Endothelial cell of umbilical vein (primary cell): ENCODE results near the gene BRAT1. TPM values are rescaled to one million over a fixed set of nuclear protein-coding genes. Genes with fewer than 3 reads are reported as not detected.

Experiments used
- BruUV-seq: library from RNA; stranded (reverse); fragments of 400-500 nt; replicated peaks from 2 replicates; lab custom pipeline; 2021; lab: Mats Ljungman, UMichigan
- CTCF ChIA-PET: fragments of 300-600, 350-600 bp; sonication (Branson Sonifier 250); formaldehyde crosslinking; loops from one replicate; lab custom pipeline; 2021; ENCODE audit warnings: antibody characterized with exemption, inconsistent platforms; lab: Charles Lee
- POLR2A ChIA-PET: fragments of 300-600, 350-600 bp; sonication (Branson Sonifier 250); formaldehyde crosslinking; loops from one replicate; lab custom pipeline; 2021; ENCODE audit warnings: antibody characterized with exemption, inconsistent platforms; lab: Charles Lee
- DNase-seq: peaks from one replicate; pipeline ENCODE4 v3.0.0-alpha.2; 2011; ENCODE audit warnings: low read depth, low spot score
- FAIRE-seq: peaks from 2 replicates; lab custom pipeline; 2011; peaks lifted over from hg19 to GRCh38; lab: Jason Lieb, UNC
- H2AFZ ChIP-seq: 2 replicates; pipeline ENCODE4 v1.6.0; 2012; ENCODE audit warnings: low read depth, low read length, control low read depth, inconsistent platforms
- H3K27ac ChIP-seq: 2 replicates; pipeline ENCODE4 v1.5.1; 2011; ENCODE audit warnings: low read depth, mild to moderate bottlenecking, control low read depth, low read length, moderate library complexity; ENCODE audit not compliant: insufficient read depth
- H3K27me3 ChIP-seq, 2 experiments: 2 replicates each; pipeline versions ENCODE4 v1.6.0 to v1.6.1; 2011; ENCODE audit warnings: low read length in 2 of 2, mixed read lengths in 1 of 2; ENCODE audit not compliant: control insufficient read depth in 2 of 2, insufficient read depth in 2 of 2
- H3K36me3 ChIP-seq, 2 experiments: 2 replicates in 1 of 2; 3 replicates in 1 of 2; pipeline ENCODE4 v1.5.1; 2011; ENCODE audit warnings: low read length in 2 of 2, mild to moderate bottlenecking in 1 of 2, moderate library complexity in 1 of 2; ENCODE audit not compliant: control insufficient read depth in 2 of 2, insufficient read depth in 2 of 2; ENCODE audit errors: extremely low read depth in 1 of 2
- H3K4me1 ChIP-seq: 3 replicates; pipeline ENCODE4 v1.5.1; 2011; ENCODE audit warnings: mild to moderate bottlenecking, low read length; ENCODE audit not compliant: control insufficient read depth, insufficient read depth; ENCODE audit errors: extremely low read depth
- H3K4me2 ChIP-seq: 2 replicates; pipeline ENCODE4 v1.6.1; 2011; ENCODE audit warnings: low read length, control low read depth, mixed read lengths; ENCODE audit not compliant: insufficient read depth
- H3K4me3 ChIP-seq, 3 experiments: fragments of 200-600 bp in 1 of 3; sonication (generic), shearing (Covaris generic) in 1 of 3; replicated peaks in 1 of 3; 2 replicates each; pipeline ENCODE4 v1.5.1; 2011 to 2016; ENCODE audit warnings: control low read depth in 3 of 3, low read length in 3 of 3, mild to moderate bottlenecking in 2 of 3, inconsistent platforms in 1 of 3, low read depth in 1 of 3, moderate library complexity in 1 of 3; ENCODE audit not compliant: insufficient read depth in 1 of 3
- H3K79me2 ChIP-seq: 2 replicates; pipeline ENCODE4 v1.6.0; 2012; ENCODE audit warnings: low read length, inconsistent platforms; ENCODE audit not compliant: control insufficient read depth, insufficient read depth
- H3K9ac ChIP-seq: replicated peaks from 2 replicates; pipeline ENCODE3; 2011; ENCODE audit warnings: low read length, control low read depth; ENCODE audit not compliant: insufficient read depth; ENCODE audit errors: extremely low read depth
- H3K9me1 ChIP-seq: replicated peaks from 3 replicates; pipeline ENCODE4 v1.6.0; 2011; ENCODE audit warnings: mild to moderate bottlenecking, low read length; ENCODE audit not compliant: control insufficient read depth, insufficient read depth; ENCODE audit errors: extremely low read depth
- H3K9me3 ChIP-seq: replicated peaks from 2 replicates; pipeline ENCODE4 v1.5.1; 2012; ENCODE audit warnings: low read length, inconsistent platforms; ENCODE audit not compliant: control insufficient read depth, insufficient read depth
- H4K20me1 ChIP-seq: replicated peaks from 2 replicates; pipeline ENCODE3; 2011; ENCODE audit warnings: mild to moderate bottlenecking, low read length; ENCODE audit not compliant: control insufficient read depth, insufficient read depth; ENCODE audit errors: extremely low read depth
- CTCF ChIP-seq, 2 donors: IDR thresholded peaks; 1 replicate in 1 of 2; 2 replicates in 1 of 2; pipeline ENCODE4 v1.5.1; 2011; ENCODE audit warnings: low read length in 2 of 2, mild to moderate bottlenecking in 2 of 2, moderate library complexity in 2 of 2, control low read depth in 1 of 2, inconsistent platforms in 1 of 2, low read depth in 1 of 2; ENCODE audit not compliant: insufficient read depth in 1 of 2; ENCODE audit errors: extremely low read depth in 1 of 2
- EZH2 ChIP-seq: IDR thresholded peaks from 2 replicates; pipeline ENCODE4 v1.6.1; 2012; ENCODE audit warnings: borderline replicate concordance, low read depth, mild to moderate bottlenecking, moderate library complexity, low read length, inconsistent platforms; ENCODE audit not compliant: severe bottlenecking
- FOS ChIP-seq: IDR thresholded peaks from 2 replicates; pipeline ENCODE4 v1.6.1; 2011; ENCODE audit warnings: mild to moderate bottlenecking, low read length, moderate library complexity, borderline replicate concordance; ENCODE audit not compliant: insufficient read depth
- GATA2 ChIP-seq: IDR thresholded peaks from 2 replicates; pipeline ENCODE4 v1.7.0; 2011; ENCODE audit warnings: low read depth, mild to moderate bottlenecking, moderate library complexity, mixed read lengths, low read length; ENCODE audit not compliant: insufficient read length, insufficient read depth
- JUN ChIP-seq: IDR thresholded peaks from 2 replicates; pipeline ENCODE4 v1.6.1; 2011; ENCODE audit warnings: borderline replicate concordance, low read depth; ENCODE audit not compliant: insufficient read length, insufficient read depth
- MAX ChIP-seq: IDR thresholded peaks from 2 replicates; pipeline ENCODE4 v1.6.1; 2011; ENCODE audit not compliant: insufficient read depth, insufficient read length
- MYC ChIP-seq: IDR thresholded peaks from one replicate; pipeline ENCODE4 v1.6.1; 2011; ENCODE audit warnings: mild to moderate bottlenecking, low read depth, low read length
- POLR2A ChIP-seq: IDR thresholded peaks from 2 replicates; pipeline ENCODE4 v1.6.1; 2012; ENCODE audit warnings: low read depth, mild to moderate bottlenecking, control low read depth, low read length
- POLR2AphosphoS5 ChIP-seq: IDR thresholded peaks from 2 replicates; pipeline ENCODE4 v1.6.1; 2012; ENCODE audit warnings: low read depth, mild to moderate bottlenecking, control low read depth, low read length, moderate library complexity; ENCODE audit not compliant: insufficient read depth
- dilution Hi-C: fragments of 300-500 bp; cut with MboI; formaldehyde crosslinking; loops from one replicate; pipeline ENCODE4 v1.15.0; 2019; ENCODE audit warnings: low sequenced_read_pairs; ENCODE audit not compliant: extremely low pct_ligation_motif_present
- intact Hi-C: fragments of 100-400 bp; cut with micrococcal nuclease; formaldehyde crosslinking; loops from one replicate; pipeline ENCODE4 v1.10.0; 2022
- polyA plus RNA-seq, 4 experiments: library from polyadenylated mRNA; depleted of rRNA in 3 of 4; stranded (reverse) in 3 of 4; unstranded in 1 of 4; fragments of >200 nt; gene quantifications; 2 replicates each; pipeline versions ENCODE4 v1.2.1 to v1.2.3, GENCODE V29; 2011 to 2012; ENCODE audit warnings: missing spikeins in 1 of 4
- total RNA-seq: library from RNA; stranded (reverse); gene quantifications from 2 replicates; pipeline ENCODE4 v1.2.3, GENCODE V29; 2021

BRAT1 gene
- total and polyA plus RNA-seq, 2 donors (not counting 3 experiments of a cell fraction or from before 2014, with no cell fraction given) = 31.1 to 31.6 TPM

- TF ChIP-seq MAX (no peak), EZH2 (no peak), POLR2AphosphoS5 (no peak), JUN (no peak), FOS (no peak), GATA2 (no peak), CTCF (IDR thresholded peaks at IDR 0.05; ENCODE audit: extremely low read depth in 1 of 2, insufficient read depth in 1 of 2, low read depth in 1 of 2, low read length in 2 of 2) (no peak), MYC (no peak), POLR2A (no peak)
These were observed 37.9 kb upstream of the BRAT1 start for GRCh38 chr7:2593036-2593727.

More at GRCh38 chr7:2593036-2593727, 37.9 kb upstream of the BRAT1 start:
- Histone ChIP-seq H3K36me3 (peaks cover 0 to 21% of the 10 kb centered on the region in 2 experiments), H3K79me2 (no peaks in the 10 kb centered on the region), H2AFZ (no peak overlapping the region), H3K9me1 (no peaks in the 10 kb centered on the region), H3K4me1 (no peaks in the 10 kb centered on the region), H3K4me3 (no peak overlapping the region), H3K27me3 (no peaks in the 10 kb centered on the region), H4K20me1 (no peaks in the 10 kb centered on the region), H3K4me2 (no peak overlapping the region), H3K9ac (no peak overlapping the region), H3K9me3 (no peaks in the 10 kb centered on the region), H3K27ac (no peak overlapping the region)
- DNase-seq = no peak
- intact Hi-C loops = no loop called here
- no TSS peak for BruUV-seq
- ChIA-PET POLR2A (no interaction called here), CTCF (no interaction called here)
- dilution Hi-C loops = no loop called here
- no peak for FAIRE-seq
